ENCODE data around the gene BCHE.

GRCh38 chr3:165852711-165853110, 15.5 kb upstream of the BCHE start:
- TF ChIP-seq CTCF (IDR thresholded peaks at IDR 0.05) (no peak), POLR2A (IDR thresholded peaks at IDR 0.05) (no peak)

All from heart left ventricle (tissue), 13 donors.